ENCODE data around the gene ATP8B4.

The ATP8B4 gene

GRCh38 chr15:49895347-49896223 lies 223.4 kb downstream of the ATP8B4 start (continued):
- TF ChIP-seq CSRNP3 (CRISPR knock-in tag; IDR thresholded peaks at IDR 0.05) (no peak), TOX (CRISPR knock-in tag; IDR thresholded peaks at IDR 0.05; ENCODE audit: borderline replicate concordance) (no peak), BACH2 (CRISPR knock-in tag; IDR thresholded peaks at IDR 0.05; ENCODE audit: borderline replicate concordance) (no peak), PATZ1 (CRISPR knock-in tag; IDR thresholded peaks at IDR 0.05; ENCODE audit: borderline replicate concordance) (no peak), RARB (CRISPR knock-in tag; IDR thresholded peaks at IDR 0.05) (no peak), TCF4 (CRISPR knock-in tag; IDR thresholded peaks at IDR 0.05; ENCODE audit: borderline replicate concordance) (no peak)

- no peak for TF ChIP-seq CSDC2 (CRISPR knock-in tag; IDR thresholded peaks at IDR 0.05)
- TF ChIP-seq TCF4 (CRISPR knock-in tag; IDR thresholded peaks at IDR 0.05; ENCODE audit: borderline replicate concordance), result no peak
- TF ChIP-seq TSHZ2 (CRISPR knock-in tag; IDR thresholded peaks at IDR 0.05), result no peak
- TF ChIP-seq PPARA (CRISPR knock-in tag; IDR thresholded peaks at IDR 0.05; ENCODE audit: borderline replicate concordance), result no peak
- TF ChIP-seq POU6F1 (CRISPR knock-in tag; IDR thresholded peaks at IDR 0.05; ENCODE audit: borderline replicate concordance, low read depth), result no peak
- TF ChIP-seq ISL1 (CRISPR knock-in tag; IDR thresholded peaks at IDR 0.05), result no peak
- no peak for TF ChIP-seq OSR1 (CRISPR knock-in tag; IDR thresholded peaks at IDR 0.05)
- TF ChIP-seq ESRRG (CRISPR knock-in tag; IDR thresholded peaks at IDR 0.05), result no peak
- TF ChIP-seq ZFP3 (CRISPR knock-in tag; IDR thresholded peaks at IDR 0.05), result no peak
- no peak for TF ChIP-seq CSRNP3 (CRISPR knock-in tag; IDR thresholded peaks at IDR 0.05)
- no peak for TF ChIP-seq ZNF565 (CRISPR knock-in tag; conservative IDR thresholded peaks at IDR 0.05; ENCODE audit: low read depth)
- no peak for TF ChIP-seq ARNTL (CRISPR knock-in tag; IDR thresholded peaks at IDR 0.05; ENCODE audit: borderline replicate concordance, low read depth)
- ATAC-seq, result no peak
Observed at GRCh38 chr15:49890689-49891088, 228.3 kb downstream of the ATP8B4 start.

- ATAC-seq, result no peak
- TF ChIP-seq ZNF8 (CRISPR knock-in tag; IDR thresholded peaks at IDR 0.05) (no peak), ISL1 (CRISPR knock-in tag; IDR thresholded peaks at IDR 0.05) (no peak), OSR1 (CRISPR knock-in tag; IDR thresholded peaks at IDR 0.05) (no peak), POU6F1 (CRISPR knock-in tag; IDR thresholded peaks at IDR 0.05; ENCODE audit: borderline replicate concordance, low read depth) (no peak), ZNF565 (CRISPR knock-in tag; conservative IDR thresholded peaks at IDR 0.05; ENCODE audit: low read depth) (no peak), TSHZ2 (CRISPR knock-in tag; IDR thresholded peaks at IDR 0.05) (no peak), GLIS3 (CRISPR knock-in tag; IDR thresholded peaks at IDR 0.05) (no peak), ESRRG (CRISPR knock-in tag; IDR thresholded peaks at IDR 0.05) (no peak), BACH2 (CRISPR knock-in tag; IDR thresholded peaks at IDR 0.05; ENCODE audit: borderline replicate concordance) (no peak), ZFP3 (CRISPR knock-in tag; IDR thresholded peaks at IDR 0.05) (no peak), ZC3H10 (CRISPR knock-in tag; IDR thresholded peaks at IDR 0.05) (no peak), CSDC2 (CRISPR knock-in tag; IDR thresholded peaks at IDR 0.05) (no peak), ZNF70 (CRISPR knock-in tag; IDR thresholded peaks at IDR 0.05) (no peak)
Observed at GRCh38 chr15:49889536-49889935, 229.5 kb downstream of the ATP8B4 start.
